CD4-positive, alpha-beta T cell (primary cell): ENCODE data around the gene LRRC70. TPM values are rescaled to one million over a fixed set of nuclear protein-coding genes. Genes with fewer than 3 reads are reported as not detected.

ENCODE experiments used
- ATAC-seq: fragments of 200-7000 bp; cut with Tn5 transposase; one replicate; pipeline ENCODE4 v1.10.0; 2022; ENCODE audit warnings: mild to moderate bottlenecking; ENCODE audit not compliant: poor library complexity
- CTCF ChIA-PET: fragments of 350-600 bp; sonication (Branson Sonifier 250); formaldehyde crosslinking; loops from one replicate; lab custom pipeline; 2021; ENCODE audit warnings: antibody characterized with exemption, inconsistent platforms; lab: Charles Lee
- POLR2A ChIA-PET: fragments of 350-600 bp; sonication (Branson Sonifier 250); formaldehyde crosslinking; loops from one replicate; lab custom pipeline; 2021; ENCODE audit warnings: antibody characterized with exemption, inconsistent platforms; lab: Charles Lee
- DNase-seq, 14 experiments: peaks; one replicate each; pipeline ENCODE4 v3.0.0-alpha.2; 2013 to 2020; ENCODE audit warnings: mixed read lengths in 2 of 14
- H3K27ac ChIP-seq, 2 donors: one replicate each; pipeline versions ENCODE4 v1.5.1 to v1.7.0; 2013; ENCODE audit warnings: low read length in 2 of 2, low read depth in 1 of 2, mild to moderate bottlenecking in 1 of 2
- H3K27me3 ChIP-seq, 2 experiments: 1 replicate in 1 of 2; 2 replicates in 1 of 2; pipeline versions ENCODE4 v1.6.1 to v1.7.0; 2013; ENCODE audit warnings: low read length in 2 of 2, control low read depth in 1 of 2, mild to moderate bottlenecking in 1 of 2, moderate library complexity in 1 of 2; ENCODE audit not compliant: insufficient read depth in 2 of 2, control insufficient read depth in 1 of 2
- H3K36me3 ChIP-seq: one replicate; pipeline ENCODE4 v1.6.1; 2013; ENCODE audit warnings: low read length, control low read depth; ENCODE audit not compliant: insufficient read depth
- H3K4me1 ChIP-seq: one replicate; pipeline ENCODE4 v1.6.1; 2013; ENCODE audit warnings: low read length, control low read depth; ENCODE audit not compliant: insufficient read depth
- H3K4me3 ChIP-seq: one replicate; pipeline ENCODE4 v1.5.1; 2013; ENCODE audit warnings: mild to moderate bottlenecking, low read length, moderate library complexity
- H3K9me3 ChIP-seq, 2 experiments: 1 replicate in 1 of 2; 2 replicates in 1 of 2; pipeline versions ENCODE4 v1.6.1 to v1.7.0; 2013; ENCODE audit warnings: low read length in 2 of 2, mild to moderate bottlenecking in 2 of 2, control low read depth in 1 of 2, moderate library complexity in 1 of 2; ENCODE audit not compliant: control insufficient read depth in 1 of 2, insufficient read depth in 1 of 2
- H3K27ac Mint-ChIP-seq: one replicate; pipeline ENCODE4 v1.8.0; 2020; ENCODE audit warnings: mixed read lengths
- H3K27me3 Mint-ChIP-seq: one replicate; pipeline ENCODE4 v1.8.0; 2021; ENCODE audit warnings: mixed read lengths
- H3K36me3 Mint-ChIP-seq: one replicate; pipeline ENCODE4 v1.8.0; 2021; ENCODE audit warnings: low read depth, mixed read lengths
- H3K4me1 Mint-ChIP-seq: one replicate; pipeline ENCODE4 v1.8.0; 2021; ENCODE audit warnings: low read depth, mixed read lengths
- H3K4me3 Mint-ChIP-seq: one replicate; pipeline ENCODE4 v1.8.0; 2020; ENCODE audit warnings: mild to moderate bottlenecking, mixed read lengths
- H3K9me3 Mint-ChIP-seq: one replicate; pipeline ENCODE4 v1.8.0; 2020; ENCODE audit warnings: mixed read lengths
- CTCF ChIP-seq: fragments of 200-600 bp; IDR thresholded peaks from one replicate; pipeline ENCODE4 v1.8.0; 2022; ENCODE audit warnings: antibody characterized with exemption, mild to moderate bottlenecking
- intact Hi-C, 2 experiments: fragments of 100-400 bp; cut with DNase I in 1 of 2; cut with micrococcal nuclease in 1 of 2; formaldehyde crosslinking; loops; one replicate each; pipeline versions ENCODE4 v1.15.1 to v1.9.0; 2023 to 2025; cut with DNase I, micrococcal nuclease
- total RNA-seq, 174 experiments: library from RNA in 2 of 174; stranded (reverse) in 2 of 174; gene quantifications; one replicate each; pipeline ENCODE4 v1.2.3 and lab custom pipeline; 2021 to 2026

Gene LRRC70
- total RNA-seq, 2 experiments from 2014 or later, result 6.1 to 7.3 TPM

GRCh38 chr5:62555930-62556329, 22.7 kb upstream of the LRRC70 start:
- Mint-ChIP-seq H3K9me3 (no peaks in the 10 kb centered on the region), H3K4me3 (no peak overlapping the region), H3K4me1 (no peaks in the 10 kb centered on the region), H3K36me3 (peaks cover 60% of the 10 kb centered on the region), H3K27ac (no peak overlapping the region), H3K27me3 (no peaks in the 10 kb centered on the region)
- no peak for TF ChIP-seq CTCF
- Histone ChIP-seq H3K27ac (no peak overlapping the region), H3K4me1 (no peaks in the 10 kb centered on the region), H3K27me3 (no peaks in the 10 kb centered on the region), H3K4me3 (no peak overlapping the region), H3K36me3 (peaks cover 9% of the 10 kb centered on the region), H3K9me3 (no peaks in the 10 kb centered on the region)
- ATAC-seq, result no peak
- DNase-seq, result no peak
- POLR2A ChIA-PET, result no interaction called here
- intact Hi-C loops, result no loop called here
- CTCF ChIA-PET, result no interaction called here

GRCh38 chr5:62558941-62559340, 19.7 kb upstream of the LRRC70 start:
- H3K36me3 ChIP-seq, result peaks cover 10% of the 10 kb centered on the region
- intact Hi-C loops, result no loop called here
- TF ChIP-seq CTCF, result no peak
- no peak overlapping the region for H3K4me3 ChIP-seq
- POLR2A ChIA-PET, result no interaction called here
- no peaks in the 10 kb centered on the region for H3K9me3 ChIP-seq
- Mint-ChIP-seq H3K4me1 (no peaks in the 10 kb centered on the region), H3K9me3 (no peaks in the 10 kb centered on the region), H3K27me3 (no peaks in the 10 kb centered on the region), H3K4me3 (no peak overlapping the region), H3K36me3 (peaks cover 64% of the 10 kb centered on the region), H3K27ac (no peak overlapping the region)
- no peak overlapping the region for H3K27ac ChIP-seq
- no peaks in the 10 kb centered on the region for H3K27me3 ChIP-seq
- no peaks in the 10 kb centered on the region for H3K4me1 ChIP-seq
- CTCF ChIA-PET, result no interaction called here
- DNase-seq, result no peak
- ATAC-seq, result no peak

GRCh38 chr5:62560786-62561185, 17.8 kb upstream of the LRRC70 start:
- Histone ChIP-seq H3K27ac (no peak overlapping the region), H3K9me3 (peaks cover 3 to 4% of the 10 kb centered on the region in 2 experiments), H3K36me3 (peaks cover 7% of the 10 kb centered on the region), H3K27me3 (no peaks in the 10 kb centered on the region), H3K4me1 (no peaks in the 10 kb centered on the region), H3K4me3 (no peak overlapping the region)
- no peak for DNase-seq
- ChIA-PET POLR2A (no interaction called here), CTCF (no interaction called here)
- H3K36me3 Mint-ChIP-seq, result peaks cover 73% of the 10 kb centered on the region
- intact Hi-C loops, result no loop called here
- no peaks in the 10 kb centered on the region for H3K27me3 Mint-ChIP-seq
- no peak for ATAC-seq
- H3K4me3 Mint-ChIP-seq, result no peak overlapping the region
- H3K4me1 Mint-ChIP-seq, result no peaks in the 10 kb centered on the region
- no peak overlapping the region for H3K27ac Mint-ChIP-seq
- no peak for TF ChIP-seq CTCF
- no peaks in the 10 kb centered on the region for H3K9me3 Mint-ChIP-seq
